HepG2 (cell line): ENCODE results near the gene WLS. TPM values are rescaled to one million over a fixed set of nuclear protein-coding genes. Genes with fewer than 3 reads are reported as not detected.
A peak's percentile ranks its signal among the peaks of the same experiment; 100 is the strongest.

Source experiments
- ATAC-seq: fragments of 200-7000 bp; cut with Tn5 transposase; 3 replicates; pipeline ENCODE4 v1.9.1; 2020; ENCODE audit warnings: mild to moderate bottlenecking, moderate library complexity
- BruUV-seq: library from RNA; stranded (reverse); fragments of 400-500 nt; replicated peaks from 2 replicates; lab custom pipeline; 2021; lab: Mats Ljungman, UMichigan
- CTCF ChIA-PET: fragments of 300-600 bp; formaldehyde crosslinking; extraction: SDS; loops from one replicate; lab custom pipeline; 2021; ENCODE audit warnings: low total read pairs, inconsistent platforms, low intra/inter-chr PET ratio; lab: Yijun Ruan, JAX
- POLR2A ChIA-PET: fragments of 350-600 bp; sonication (Branson Sonifier 250); formaldehyde crosslinking; loops from one replicate; lab custom pipeline; 2020; ENCODE audit warnings: antibody characterized with exemption, inconsistent platforms; lab: Yijun Ruan, JAX
- DNase-seq: peaks from one replicate; pipeline ENCODE4 v3.0.0-alpha.2; 2015; ENCODE audit warnings: low spot score
- FAIRE-seq: peaks from 3 replicates; lab custom pipeline; 2011; peaks lifted over from hg19 to GRCh38; lab: Jason Lieb, UNC
- H2AFZ ChIP-seq: one replicate; pipeline ENCODE4 v1.6.1; 2011; ENCODE audit warnings: low read length, inconsistent platforms
- H3K27ac ChIP-seq: fragments of 300-600 bp; 3 replicates; pipeline ENCODE4 v1.8.0; 2011; ENCODE audit warnings: mixed run types, mild to moderate bottlenecking, mixed read lengths, low read length, inconsistent platforms; ENCODE audit not compliant: insufficient read depth; ENCODE audit errors: extremely low read length
- H3K27me3 ChIP-seq, 2 experiments: fragments of 200-600 bp in 1 of 2; 2 replicates in 1 of 2; 3 replicates in 1 of 2; pipeline versions ENCODE4 v1.6.0 to v1.8.0; 2011; ENCODE audit warnings: low read length in 2 of 2, mild to moderate bottlenecking in 2 of 2, moderate library complexity in 2 of 2, inconsistent platforms in 1 of 2; ENCODE audit not compliant: insufficient read depth in 2 of 2, control insufficient read depth in 1 of 2
- H3K36me3 ChIP-seq, 2 experiments: fragments of 200-600 bp in 1 of 2; replicated peaks in 1 of 2; 2 replicates in 1 of 2; 3 replicates in 1 of 2; pipeline versions ENCODE4 v1.5.1 to v1.8.0; 2011; ENCODE audit warnings: low read length in 2 of 2, inconsistent platforms in 1 of 2; ENCODE audit not compliant: insufficient read depth in 2 of 2, control insufficient read depth in 1 of 2
- H3K4me1 ChIP-seq: 2 replicates; pipeline ENCODE4 v1.5.1; 2012; ENCODE audit warnings: low read length, inconsistent platforms; ENCODE audit not compliant: insufficient read depth
- H3K4me2 ChIP-seq: 2 replicates; pipeline ENCODE4 v1.6.0; 2011; ENCODE audit warnings: low read depth, low read length, inconsistent platforms
- H3K4me3 ChIP-seq, 3 experiments: fragments of 200-600 bp in 1 of 3; sonication (generic), shearing (Covaris generic) in 1 of 3; replicated peaks in 1 of 3; 2 replicates each; pipeline ENCODE4 v1.5.1; 2011 to 2016; ENCODE audit warnings: low read length in 3 of 3, inconsistent platforms in 2 of 3, low read depth in 2 of 3, mild to moderate bottlenecking in 2 of 3, control low read depth in 1 of 3, mixed read lengths in 1 of 3; ENCODE audit not compliant: insufficient read depth in 1 of 3
- H3K79me2 ChIP-seq: one replicate; pipeline ENCODE4 v1.6.1; 2011; ENCODE audit warnings: low read length, inconsistent platforms; ENCODE audit not compliant: insufficient read depth
- H3K9ac ChIP-seq: 2 replicates; pipeline ENCODE4 v1.6.0; 2011; ENCODE audit warnings: mild to moderate bottlenecking, low read depth, low read length, inconsistent platforms; ENCODE audit not compliant: insufficient read depth
- H3K9me3 ChIP-seq: 2 replicates; pipeline ENCODE4 v1.5.1; 2012; ENCODE audit warnings: mild to moderate bottlenecking, low read length
- H4K20me1 ChIP-seq: 2 replicates; pipeline ENCODE4 v1.6.0; 2011; ENCODE audit warnings: inconsistent platforms, mild to moderate bottlenecking, low read length, moderate library complexity; ENCODE audit not compliant: insufficient read depth
- ARID2 ChIP-seq: sonication (generic); formaldehyde crosslinking; IDR thresholded peaks from 2 replicates; pipeline ENCODE4 v1.8.1; 2022; ENCODE audit warnings: mild to moderate bottlenecking, missing genetic modification reagents, borderline replicate concordance
- FOSL1 ChIP-seq: sonication (generic); formaldehyde crosslinking; IDR thresholded peaks from 2 replicates; pipeline ENCODE4 v1.9.0; 2021; ENCODE audit warnings: missing genetic modification reagents, borderline replicate concordance
- KMT2B ChIP-seq: IDR thresholded peaks from 2 replicates; pipeline ENCODE4 v1.6.1; 2016; ENCODE audit warnings: missing genetic modification reagents, missing compliant biosample characterization
- MED1 ChIP-seq: sonication (generic); formaldehyde crosslinking; IDR thresholded peaks from 2 replicates; pipeline ENCODE4 v1.4.0; 2020; ENCODE audit warnings: missing genetic modification reagents
- PAX8 ChIP-seq: sonication (generic); formaldehyde crosslinking; IDR thresholded peaks from 2 replicates; pipeline ENCODE4 v1.8.0; 2022; ENCODE audit warnings: mild to moderate bottlenecking, missing genetic modification reagents, borderline replicate concordance
- PHF20 ChIP-seq: sonication (generic); formaldehyde crosslinking; IDR thresholded peaks from 2 replicates; pipeline ENCODE4 v1.5.0; 2020; ENCODE audit warnings: mild to moderate bottlenecking, missing genetic modification reagents
- PITX1 ChIP-seq: sonication (generic); formaldehyde crosslinking; IDR thresholded peaks from 2 replicates; pipeline ENCODE4 v1.5.1; 2020; ENCODE audit warnings: mild to moderate bottlenecking, missing genetic modification reagents
- PRDM4 ChIP-seq: sonication (generic); formaldehyde crosslinking; IDR thresholded peaks from 2 replicates; pipeline ENCODE4 v1.9.0; 2021; ENCODE audit warnings: missing genetic modification reagents, borderline replicate concordance
- TP53 ChIP-seq: sonication (generic); formaldehyde crosslinking; conservative IDR thresholded peaks from 2 replicates; pipeline ENCODE4 v1.4.0; 2020; ENCODE audit warnings: missing genetic modification reagents
- U2AF2 ChIP-seq: fragments of 200-400 bp; formaldehyde crosslinking; IDR thresholded peaks from 2 replicates; pipeline ENCODE4 v1.6.1; 2017; ENCODE audit warnings: low read depth, mild to moderate bottlenecking, low read length
- WIZ ChIP-seq: sonication (generic); formaldehyde crosslinking; IDR thresholded peaks from 2 replicates; pipeline ENCODE4 v1.5.1; 2020; ENCODE audit warnings: mild to moderate bottlenecking, missing genetic modification reagents
- YY1 ChIP-seq: IDR thresholded peaks from 2 replicates; pipeline ENCODE4 v1.6.1; 2011; ENCODE audit warnings: low read length, low read depth, moderate library complexity, mild to moderate bottlenecking; ENCODE audit not compliant: insufficient read depth, insufficient replicate concordance
- ZHX2 ChIP-seq, 2 experiments: sonication (generic) in 1 of 2; formaldehyde crosslinking in 1 of 2; IDR thresholded peaks; 2 replicates each; pipeline versions ENCODE4 v1.6.1 to v1.9.0; 2014 to 2022; ENCODE audit warnings: antibody characterized with exemption in 1 of 2, borderline replicate concordance in 1 of 2, inconsistent platforms in 1 of 2, low read depth in 1 of 2, missing genetic modification reagents in 1 of 2
- ZNF720 ChIP-seq: sonication (generic); formaldehyde crosslinking; IDR thresholded peaks from 2 replicates; pipeline ENCODE4 v1.4.0; 2020; ENCODE audit warnings: missing genetic modification reagents
- ZNF850 ChIP-seq: sonication (generic); formaldehyde crosslinking; conservative IDR thresholded peaks from 2 replicates; pipeline ENCODE4 v1.9.0; 2021; ENCODE audit warnings: mild to moderate bottlenecking, missing genetic modification reagents
- WGBS: methylation state at CpG from one replicate; pipeline ENCODE4 v1.1.6; 2017; ENCODE audit warnings: low lambda C conversion rate; 5-methylcytosine and 5-hydroxymethylcytosine counted together
- in situ Hi-C: cut with HindIII; loops from 2 replicates; pipeline ENCODE4 v1.10.0; 2017; ENCODE audit warnings: low pct_unique_long_range_greater_than_20kb; ENCODE audit not compliant: extremely low pct_ligation_motif_present
- intact Hi-C: fragments of 100-400 bp; cut with micrococcal nuclease; formaldehyde crosslinking; loops from one replicate; pipeline ENCODE4 v1.10.0; 2022; ENCODE audit not compliant: unreplicated experiment
- polyA plus RNA-seq, 8 experiments: library from polyadenylated mRNA; depleted of rRNA in 3 of 8; stranded (reverse) in 7 of 8; unstranded in 1 of 8; fragments of >200 nt; fragmentation: Illumina TruSeq in 4 of 8; extraction: Trizol in 4 of 8; gene quantifications; 2 replicates each; pipeline versions ENCODE4 v1.2.1 to v1.2.3, GENCODE V29; 2011 to 2016; ENCODE audit warnings: low read depth in 4 of 8, missing spikeins in 1 of 8, mixed read lengths in 1 of 8; ENCODE audit not compliant: insufficient read depth in 1 of 8
- total RNA-seq, 5 experiments: library from RNA; depleted of rRNA; stranded (reverse); fragments of >200 nt; fragmentation: Illumina TruSeq; extraction: Trizol; gene quantifications; 2 replicates each; pipeline ENCODE4 v1.2.3, GENCODE V29; 2016; ENCODE audit warnings: low read depth in 1 of 5

WLS gene
- total and polyA plus RNA-seq, 2 of the 13 experiments (the other 11 are each of a cell fraction or from before 2014, with no cell fraction given), result not detected

DNA sequence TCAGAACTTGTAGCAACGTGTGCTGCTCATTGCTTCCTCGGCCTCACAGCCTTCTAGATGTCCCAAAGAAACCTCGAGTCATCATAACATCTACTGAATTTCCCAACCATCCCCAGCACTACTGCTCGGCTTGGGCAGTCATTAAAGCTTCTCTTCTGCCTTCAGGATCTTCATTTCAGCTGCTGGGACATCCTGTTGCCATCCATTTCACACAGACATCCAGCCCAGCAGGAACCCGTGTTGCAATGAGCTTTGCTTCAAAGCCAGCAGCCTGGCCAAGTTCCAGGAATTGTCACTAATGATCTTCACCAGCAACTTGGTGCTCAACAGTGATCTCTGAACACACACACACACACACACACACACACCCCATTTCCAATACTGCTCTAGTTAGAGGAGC lies 18.5 kb downstream of the WLS start:
- no peaks in the 10 kb centered on the region for H3K79me2 ChIP-seq
- H3K27ac ChIP-seq, result no peak overlapping the region
- intact Hi-C loops (no loop called here), in situ Hi-C loops (no loop called here)
- DNase-seq (peak; percentile 3), ATAC-seq (no peak), FAIRE-seq (no peak)
- no peaks in the 10 kb centered on the region for H3K4me1 ChIP-seq
- H3K9me3 ChIP-seq, result no peaks in the 10 kb centered on the region
- H3K4me3 ChIP-seq, result no peak overlapping the region
- ChIA-PET CTCF (no interaction called here), POLR2A (no interaction called here)
- no TSS peak for BruUV-seq
- H3K36me3 ChIP-seq, result no peaks in the 10 kb centered on the region
- H3K27me3 ChIP-seq, result no peaks in the 10 kb centered on the region
- H3K4me2 ChIP-seq, result no peak overlapping the region
- H2AFZ ChIP-seq, result no peak overlapping the region
- H3K9ac ChIP-seq, result no peak overlapping the region
- WGBS, result 0% methylated on average over 5 of the region's 5 CpGs
- no peaks in the 10 kb centered on the region for H4K20me1 ChIP-seq
- TF ChIP-seq MED1, result no peak
- no peak for TF ChIP-seq PITX1 (CRISPR knock-in tag)
- TF ChIP-seq YY1, result no peak
- no peak for TF ChIP-seq WIZ
- no peak for TF ChIP-seq KMT2B (CRISPR knock-in tag)
- no peak for TF ChIP-seq PRDM4 (CRISPR knock-in tag)
- TF ChIP-seq U2AF2, result no peak
- no peak for TF ChIP-seq PHF20
- TF ChIP-seq TP53 (CRISPR knock-in tag), result no peak
- TF ChIP-seq ARID2, result no peak
- TF ChIP-seq PAX8, result no peak
- TF ChIP-seq ZHX2 (IDR thresholded peaks at IDR 0.05; ENCODE audit: low read depth), result no peak
- TF ChIP-seq ZHX2 (CRISPR knock-in tag; IDR thresholded peaks at IDR 0.05; ENCODE audit: borderline replicate concordance), result no peak
- TF ChIP-seq FOSL1 (CRISPR knock-in tag), result no peak
- no peak for TF ChIP-seq ZNF850 (CRISPR knock-in tag)
- TF ChIP-seq ZNF720 (CRISPR knock-in tag), result no peak
